Liver (tissue), 9 donors: ENCODE data around the gene POC1A. TPM values are rescaled to one million over a fixed set of nuclear protein-coding genes. Genes with fewer than 3 reads are reported as not detected.

ENCODE experiments used
- DNase-seq: peaks from one replicate; pipeline ENCODE4 v3.0.0-alpha.2; 2017; ENCODE audit warnings: low spot score
- H3K27ac ChIP-seq, 2 donors: one replicate each; pipeline ENCODE4 v1.7.0; 2013; ENCODE audit warnings: inconsistent platforms in 2 of 2, low read length in 2 of 2, control low read depth in 1 of 2, low read depth in 1 of 2, mild to moderate bottlenecking in 1 of 2
- H3K27me3 ChIP-seq, 4 donors: one replicate each; pipeline versions ENCODE4 v1.6.1 to v1.7.0; 2013; ENCODE audit warnings: low read length in 3 of 4, inconsistent platforms in 1 of 4, mild to moderate bottlenecking in 1 of 4, moderate library complexity in 1 of 4; ENCODE audit not compliant: control insufficient read depth in 4 of 4, insufficient read depth in 4 of 4
- H3K36me3 ChIP-seq, 4 donors: one replicate each; pipeline versions ENCODE4 v1.6.1 to v1.7.0; 2013; ENCODE audit warnings: low read length in 3 of 4, mild to moderate bottlenecking in 3 of 4, low read depth in 1 of 4, moderate library complexity in 1 of 4; ENCODE audit not compliant: control insufficient read depth in 4 of 4, insufficient read depth in 3 of 4
- H3K4me1 ChIP-seq, 4 donors: one replicate each; pipeline versions ENCODE4 v1.6.1 to v1.7.0; 2013; ENCODE audit warnings: low read length in 3 of 4, mild to moderate bottlenecking in 3 of 4, moderate library complexity in 1 of 4; ENCODE audit not compliant: control insufficient read depth in 4 of 4, insufficient read depth in 4 of 4
- H3K4me3 ChIP-seq, 3 donors: one replicate each; pipeline versions ENCODE4 v1.6.1 to v1.7.0; 2013; ENCODE audit warnings: low read length in 3 of 3, control low read depth in 1 of 3, low read depth in 1 of 3, mild to moderate bottlenecking in 1 of 3
- H3K9ac ChIP-seq, 2 donors: one replicate each; pipeline ENCODE4 v1.7.0; 2013; ENCODE audit warnings: low read length in 2 of 2, mild to moderate bottlenecking in 2 of 2, moderate library complexity in 2 of 2, control low read depth in 1 of 2, low read depth in 1 of 2
- H3K9me3 ChIP-seq, 4 donors: one replicate each; pipeline versions ENCODE4 v1.6.1 to v1.7.0; 2013; ENCODE audit warnings: low read length in 3 of 4; ENCODE audit not compliant: control insufficient read depth in 4 of 4
- ATF3 ChIP-seq: IDR thresholded peaks from 2 replicates; pipeline ENCODE4 v1.6.1; 2016; ENCODE audit warnings: antibody characterized with exemption
- FOXA1 ChIP-seq: IDR thresholded peaks from 2 replicates; pipeline ENCODE4 v1.6.1; 2016; ENCODE audit warnings: antibody characterized with exemption
- FOXA2 ChIP-seq: IDR thresholded peaks from 2 replicates; pipeline ENCODE4 v1.6.1; 2016; ENCODE audit warnings: antibody characterized with exemption
- GABPA ChIP-seq, 2 donors: IDR thresholded peaks in 1 of 2; conservative IDR thresholded peaks in 1 of 2; 2 replicates each; pipeline ENCODE4 v1.6.1; 2016; ENCODE audit warnings: antibody characterized with exemption in 2 of 2, mild to moderate bottlenecking in 1 of 2, moderate library complexity in 1 of 2
- MAX ChIP-seq: IDR thresholded peaks from 2 replicates; pipeline ENCODE4 v1.6.1; 2016; ENCODE audit warnings: antibody characterized with exemption
- RAD21 ChIP-seq, 2 donors: IDR thresholded peaks; 2 replicates each; pipeline ENCODE4 v1.6.1; 2016; ENCODE audit warnings: antibody characterized with exemption in 2 of 2, mild to moderate bottlenecking in 2 of 2
- REST ChIP-seq: IDR thresholded peaks from 2 replicates; pipeline ENCODE4 v1.6.1; 2016; ENCODE audit warnings: antibody characterized with exemption, mild to moderate bottlenecking
- YY1 ChIP-seq: IDR thresholded peaks from 2 replicates; pipeline ENCODE4 v1.6.1; 2016; ENCODE audit warnings: antibody characterized with exemption, mild to moderate bottlenecking
- whole genome bisulfite sequencing: extraction: QIAGEN DNeasy Blood & Tissue Kit; methylation state at CpG from one replicate; pipeline ENCODE4 v1.1.7; 2013; 5-methylcytosine and 5-hydroxymethylcytosine counted together
- polyA plus RNA-seq, 2 donors: library from polyadenylated mRNA; stranded (reverse) in 1 of 2; unstranded in 1 of 2; fragments of 200-250 nt in 1 of 2; fragments of >200 nt in 1 of 2; fragmentation: Nextera tagmentation in 1 of 2; extraction: Ambion mirVana in 1 of 2; gene quantifications; one replicate each; pipeline versions ENCODE4 v1.2.1 to v1.2.3, GENCODE V29; 2013 to 2015
- total RNA-seq, 2 donors: library from RNA; depleted of rRNA; stranded (reverse); fragments of >200 nt; gene quantifications; one replicate each; pipeline ENCODE4 v1.2.3, GENCODE V29; 2014
- donor health status: healthy.
- donor health status: healthy.
- donor health status: healthy.
- donor health status: healthy.
- donor health status: healthy.

Gene POC1A
- total and polyA plus RNA-seq, 4 donors, result 1.4 to 12.7 (median 4.8) TPM

- no peak for TF ChIP-seq REST
- no peak for TF ChIP-seq ATF3
- no peak for TF ChIP-seq RAD21 (IDR thresholded peaks at IDR 0.05)
- no peak for TF ChIP-seq GABPA (IDR thresholded peaks at IDR 0.05 in 1 of 2, conservative IDR thresholded peaks at IDR 0.05 in 1 of 2)
These were observed 42.2 kb downstream of the POC1A start (continued) for GRCh38 chr3:52112056-52112455.

GRCh38 chr3:52110502-52110901 lies 43.7 kb downstream of the POC1A start:
- no peak overlapping the region for H3K9ac ChIP-seq
- TF ChIP-seq MAX, result no peak
- TF ChIP-seq YY1, result no peak
- no peak for TF ChIP-seq FOXA1
- no peaks in the 10 kb centered on the region for H3K27me3 ChIP-seq
- H3K36me3 ChIP-seq, result peaks cover 0 to 1% (median 0%) of the 10 kb centered on the region in 4 donors
- H3K4me1 ChIP-seq, result peaks cover 0 to 10% (median 7%) of the 10 kb centered on the region in 4 donors
- H3K27ac ChIP-seq, result no peak overlapping the region
- no peaks in the 10 kb centered on the region for H3K9me3 ChIP-seq
- no peak overlapping the region for H3K4me3 ChIP-seq
- WGBS, result 94% methylated on average over 2 of the region's 2 CpGs
- no peak for DNase-seq

- Histone ChIP-seq H3K9me3 (no peaks in the 10 kb centered on the region), H3K4me3 (no peak overlapping the region), H3K4me1 (peaks cover 2 to 18% (median 14%) of the 10 kb centered on the region in 4 donors), H3K27ac (no peak overlapping the region), H3K27me3 (no peaks in the 10 kb centered on the region), H3K36me3 (peaks cover 0 to 1% (median 0%) of the 10 kb centered on the region in 4 donors), H3K9ac (no peak overlapping the region)
- TF ChIP-seq MAX (no peak), FOXA2 (no peak)
- DNase-seq, result no peak
- WGBS, result 78% methylated on average over 8 of the region's 8 CpGs
These were observed 44.5 kb downstream of the POC1A start for GRCh38 chr3:52109611-52110301.
